NCI-H460 (cell line): Measurements from ENCODE around the gene MICU2. TPM values are rescaled to one million over a fixed set of nuclear protein-coding genes. Genes with fewer than 3 reads are reported as not detected.
A peak's percentile ranks its signal among the peaks of the same experiment; 100 is the strongest.
"Not testable (repeated sequence)": the region's sequence is repeated elsewhere in the genome, so short reads cannot be mapped to it uniquely, and the experiment has no call there.

Experiments
- DNase-seq: peaks from one replicate; pipeline ENCODE4 v3.0.0-alpha.2; 2016; ENCODE audit warnings: low read depth; ENCODE audit errors: extremely low read depth
- total RNA-seq: library from RNA; depleted of rRNA; stranded (reverse); fragments of >200 nt; shearing (Covaris generic); gene quantifications from 2 replicates; pipeline ENCODE4 v1.2.3, GENCODE V29; 2014

Gene MICU2
- total RNA-seq, 1 experiment from 2014 or later, result 41.7 TPM

- no peak for DNase-seq
Measured at GRCh38 chr13:21595546-21595822, 8.5 kb downstream of the MICU2 start.

- no peak for DNase-seq
Measured at GRCh38 chr13:21594715-21595545, 9.0 kb downstream of the MICU2 start.

- not testable (repeated sequence) for DNase-seq
Measured at GRCh38 chr13:21590665-21591456, 13.1 kb downstream of the MICU2 start.

GRCh38 chr13:21590231-21590630, 13.7 kb downstream of the MICU2 start:
- DNase-seq, result no peak

- not testable (repeated sequence) for DNase-seq
Measured at GRCh38 chr13:21589510-21589909, 14.5 kb downstream of the MICU2 start.

GRCh38 chr13:21588411-21588810, 15.6 kb downstream of the MICU2 start:
- DNase-seq, result not testable (repeated sequence)

GRCh38 chr13:21584973-21585592, 18.9 kb downstream of the MICU2 start:
- no peak for DNase-seq

- DNase-seq, result no peak
Measured at GRCh38 chr13:21583478-21583877, 20.5 kb downstream of the MICU2 start.

GRCh38 chr13:21580736-21581135, 23.2 kb downstream of the MICU2 start:
- no peak for DNase-seq

- DNase-seq, result no peak
Measured at GRCh38 chr13:21579754-21580316, 24.1 kb downstream of the MICU2 start.

GRCh38 chr13:21578748-21579147, 25.2 kb downstream of the MICU2 start:
- no peak for DNase-seq

- no peak for DNase-seq
Measured at GRCh38 chr13:21576426-21576825, 27.5 kb downstream of the MICU2 start.

- DNase-seq, result no peak
Measured at GRCh38 chr13:21573920-21574712, 29.9 kb downstream of the MICU2 start.

- no peak for DNase-seq
Measured at GRCh38 chr13:21569686-21570085, 34.3 kb downstream of the MICU2 start.

GRCh38 chr13:21568854-21569253, 35.1 kb downstream of the MICU2 start:
- no peak for DNase-seq

- DNase-seq, result no peak
Measured at GRCh38 chr13:21567714-21568113, 36.3 kb downstream of the MICU2 start.

- peak; percentile 14 for DNase-seq
Measured at GRCh38 chr13:21557995-21558394, 46.0 kb downstream of the MICU2 start.

GRCh38 chr13:21556051-21556450, 47.9 kb downstream of the MICU2 start:
- DNase-seq, result no peak

GRCh38 chr13:21553261-21553660, 50.7 kb downstream of the MICU2 start:
- not testable (repeated sequence) for DNase-seq

- DNase-seq, result no peak
Measured at GRCh38 chr13:21550918-21551317, 53.1 kb downstream of the MICU2 start.
